Measurements from ENCODE around the gene NR4A3.
"Not testable (repeated sequence)": the region's sequence is repeated elsewhere in the genome, so short reads cannot be mapped to it uniquely, and the experiment has no call there.

Gene NR4A3

GRCh38 chr9:99835142-99835541 lies 13.5 kb downstream of the NR4A3 start:
- DNase-seq = no peak

- no peak for DNase-seq
Observed at GRCh38 chr9:99835581-99835980, 13.9 kb downstream of the NR4A3 start.

DNA sequence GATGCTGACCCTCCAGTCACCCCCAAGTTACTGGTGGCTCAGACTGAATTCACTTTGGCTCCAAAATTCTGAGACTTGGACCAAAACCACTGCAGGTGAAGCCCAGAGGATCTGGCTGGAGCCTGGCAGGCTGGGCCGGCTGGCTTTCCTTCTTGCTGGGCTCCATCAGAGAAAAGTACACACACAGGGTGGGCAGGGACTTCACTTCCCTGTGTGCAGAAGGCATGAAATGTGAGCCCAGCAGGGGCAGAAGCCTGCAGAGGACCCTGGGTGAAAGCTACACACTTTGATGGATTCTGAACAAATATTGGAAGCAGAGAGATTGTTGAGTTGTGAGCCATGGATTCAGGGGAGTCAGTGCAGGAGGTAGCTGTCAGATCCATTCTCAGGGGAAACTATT lies 18.4 kb downstream of the NR4A3 start:
- no peak for DNase-seq

DNA sequence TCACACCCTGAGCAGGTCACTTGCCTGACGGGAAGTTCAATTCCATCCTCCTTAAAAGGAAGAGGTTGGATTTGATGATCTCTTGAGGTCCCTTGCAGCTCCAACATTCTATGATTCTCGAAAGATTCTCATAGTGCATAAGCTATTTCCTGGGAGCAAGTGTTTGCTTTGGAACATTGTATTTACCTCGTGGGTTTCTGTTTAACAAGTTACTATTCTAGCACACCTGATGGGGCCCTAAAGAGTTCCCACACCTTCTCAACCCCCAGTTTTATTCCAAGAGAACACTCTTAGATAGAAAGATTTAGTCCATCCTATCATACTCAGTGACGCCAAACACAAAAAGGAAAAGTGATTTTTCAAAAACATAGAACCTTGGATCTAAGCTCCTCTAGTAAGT lies 23.4 kb downstream of the NR4A3 start:
- DNase-seq = no peak

- no peak for DNase-seq
Observed at GRCh38 chr9:99848447-99848846, 26.8 kb downstream of the NR4A3 start.

DNA sequence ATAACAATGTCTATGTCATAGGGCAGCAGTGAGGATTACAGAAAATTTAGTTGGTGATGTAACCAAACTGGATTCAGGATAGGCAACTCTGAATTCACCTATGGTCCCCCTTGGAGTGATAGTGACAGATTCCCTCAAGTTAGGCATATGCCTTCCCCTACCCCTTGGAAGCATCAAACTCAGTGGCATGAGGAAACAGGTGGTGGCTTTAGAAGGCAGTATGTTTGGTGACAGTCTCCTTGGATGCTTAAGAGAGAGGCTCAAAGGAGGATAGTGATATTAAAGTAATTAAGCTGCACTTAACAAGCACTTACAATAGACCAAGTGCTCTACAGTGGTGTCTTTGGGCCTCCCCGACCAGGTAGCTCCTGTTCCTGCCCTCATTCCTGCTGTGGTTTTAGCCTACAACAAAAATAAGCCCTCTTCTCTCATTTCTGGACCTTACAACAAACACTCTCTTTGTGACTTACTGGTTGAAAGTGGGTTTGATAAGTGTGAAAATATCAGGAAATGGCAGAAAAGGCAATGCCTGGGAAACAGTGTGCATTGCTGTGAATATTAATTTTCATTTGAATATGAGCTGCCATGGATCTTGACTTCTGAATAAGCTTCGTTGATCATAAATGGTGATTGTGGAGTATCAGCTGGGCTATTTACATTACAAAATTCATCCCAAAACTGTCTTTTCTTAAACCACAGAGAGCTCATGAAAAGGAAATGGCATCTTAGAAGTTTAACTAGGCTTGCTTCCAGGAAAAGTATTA lies 29.2 kb downstream of the NR4A3 start:
- no peak for DNase-seq

- DNase-seq = no peak
Observed at GRCh38 chr9:99851500-99851822, 29.8 kb downstream of the NR4A3 start.

DNA sequence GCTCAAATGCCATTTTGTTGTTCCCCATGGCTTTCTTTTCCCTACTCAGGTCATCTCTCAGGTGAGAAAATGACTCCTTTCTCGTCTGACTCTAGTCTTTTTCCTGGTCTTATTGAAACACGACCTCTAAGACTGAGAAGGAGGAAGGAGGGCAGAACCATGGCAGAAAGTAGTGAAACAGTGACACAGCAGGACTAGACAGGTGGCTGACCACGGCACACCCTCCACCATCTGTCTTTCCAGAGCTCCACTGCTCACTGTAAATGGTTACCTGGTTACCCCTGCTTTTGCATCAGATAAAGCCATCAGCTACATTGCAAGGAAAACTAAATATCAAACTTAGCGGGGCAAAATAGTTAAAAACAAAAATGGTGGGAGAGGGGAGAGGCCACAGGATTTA lies 30.9 kb downstream of the NR4A3 start:
- DNase-seq = no peak

DNA sequence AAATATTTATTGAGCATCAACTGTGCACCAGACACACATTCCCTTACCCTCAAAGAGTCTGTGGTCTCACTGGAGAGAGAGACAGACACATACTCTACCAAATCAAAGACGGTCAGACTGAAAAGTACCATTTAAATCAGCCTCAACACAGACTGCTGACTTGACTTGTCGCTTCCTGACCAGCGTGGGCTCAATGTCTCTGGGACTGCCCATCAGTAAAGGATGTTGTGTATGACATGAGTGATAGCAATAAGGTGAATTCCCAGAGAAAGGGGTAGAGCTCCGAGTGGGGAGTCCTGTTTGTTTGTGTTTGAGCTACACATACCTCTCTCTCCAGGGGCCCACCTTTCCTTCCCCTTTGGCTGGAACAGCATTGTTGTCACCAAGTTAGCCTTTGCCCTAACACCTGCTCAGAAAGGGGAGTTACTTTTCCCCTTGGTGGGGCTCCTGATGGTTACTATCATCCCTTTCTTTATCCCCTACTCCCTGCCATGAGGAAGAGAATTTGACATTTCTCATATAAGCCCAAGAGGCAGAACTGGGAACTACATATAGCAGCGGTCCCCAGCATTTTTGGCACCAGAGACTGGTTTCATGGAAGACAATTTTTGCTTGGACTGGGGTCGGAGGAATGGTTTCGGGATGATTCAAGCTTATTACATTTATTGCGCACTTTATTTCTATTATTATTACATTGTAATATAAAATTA lies 33.9 kb downstream of the NR4A3 start:
- DNase-seq = no peak

DNA sequence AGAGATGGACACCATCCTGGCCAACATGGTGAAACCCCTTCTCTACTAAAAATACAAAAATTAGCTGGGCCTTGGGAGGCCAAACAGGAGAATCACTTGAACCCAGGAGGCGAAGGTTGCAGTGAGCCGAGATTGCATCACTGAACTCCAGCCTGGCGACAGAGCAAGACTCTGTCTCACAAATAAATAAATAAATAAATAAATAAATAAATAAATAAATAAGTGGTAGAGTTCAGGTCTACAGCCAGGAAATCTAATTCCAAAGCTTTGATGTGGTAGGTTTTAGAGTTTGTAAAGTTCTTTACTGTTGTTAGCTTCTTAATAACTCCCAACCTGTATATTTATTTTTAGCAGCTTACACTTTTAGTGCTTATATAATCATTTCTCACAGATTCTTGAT lies 35.9 kb downstream of the NR4A3 start:
- not testable (repeated sequence) for DNase-seq

DNA sequence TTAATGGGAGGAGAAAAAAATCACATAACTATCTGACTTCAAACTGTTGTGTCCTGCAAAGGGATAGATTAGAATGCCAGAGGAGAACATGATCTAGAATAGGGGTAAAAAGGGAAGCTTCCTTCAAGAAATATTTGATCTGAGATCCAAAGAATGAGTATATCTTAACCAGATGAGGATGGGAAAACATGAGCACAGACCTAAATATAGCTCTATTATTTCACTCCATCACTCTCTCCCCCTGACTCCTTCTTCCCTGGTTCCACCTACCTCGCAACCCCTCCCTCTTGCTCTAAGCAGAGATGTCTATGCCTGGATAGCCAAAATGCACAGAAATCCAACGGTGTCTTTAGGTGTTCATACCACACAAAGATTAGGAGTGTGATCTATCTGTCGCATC lies 36.4 kb downstream of the NR4A3 start:
- no peak for DNase-seq

DNA sequence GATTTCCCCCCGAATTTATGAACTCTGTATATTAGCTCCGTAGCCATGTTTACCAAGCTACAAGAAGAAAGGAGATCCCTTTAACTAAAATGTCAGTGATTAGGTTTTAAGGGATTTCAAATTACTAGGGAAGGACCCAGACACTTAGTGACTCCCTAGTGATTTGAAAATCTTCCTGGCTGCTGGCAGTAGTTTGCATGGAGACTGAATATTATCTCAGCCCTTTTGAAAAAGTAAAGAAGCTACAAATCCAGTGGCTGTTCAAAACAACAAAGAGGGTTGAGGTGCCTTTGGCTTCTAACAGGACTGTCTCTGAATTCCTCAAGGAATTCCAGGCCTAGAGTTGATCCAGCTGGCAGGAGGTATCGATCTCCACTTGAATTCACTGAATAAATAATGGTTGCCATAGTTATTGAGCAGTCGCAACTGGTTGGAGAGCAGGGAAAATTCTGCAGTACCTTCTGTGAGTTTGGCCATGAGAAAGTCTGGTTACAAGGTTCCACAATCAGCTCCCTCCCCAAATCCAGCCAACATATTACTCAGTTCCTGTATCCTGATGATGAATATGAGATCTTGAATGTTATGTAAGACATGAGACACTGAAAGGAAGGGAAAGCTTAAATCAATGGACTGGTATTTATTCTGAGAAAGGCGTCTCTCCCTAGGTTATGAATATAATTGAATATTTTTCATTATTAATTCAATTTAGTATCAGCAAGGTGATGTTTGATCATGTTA lies 37.7 kb downstream of the NR4A3 start:
- no peak for DNase-seq

DNA sequence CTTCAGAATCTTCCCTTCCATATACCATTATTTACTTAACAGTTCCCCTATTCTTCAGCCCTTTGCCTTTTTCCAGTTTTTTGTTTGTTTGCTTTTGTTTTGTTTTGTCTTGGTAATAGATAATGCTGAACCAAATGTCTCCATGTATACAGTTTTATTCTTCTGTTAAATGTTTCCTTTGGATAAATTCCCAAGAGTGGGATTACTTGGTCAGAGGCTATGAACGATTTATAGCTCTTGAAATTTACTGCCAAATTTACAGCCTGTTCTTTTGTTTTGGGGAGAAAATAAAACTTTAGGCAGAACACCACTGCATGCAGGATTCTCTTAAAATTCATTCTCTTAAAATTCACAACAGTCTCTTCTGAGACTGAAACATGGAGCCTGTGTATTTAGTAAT lies 38.6 kb downstream of the NR4A3 start:
- no peak for DNase-seq

DNA sequence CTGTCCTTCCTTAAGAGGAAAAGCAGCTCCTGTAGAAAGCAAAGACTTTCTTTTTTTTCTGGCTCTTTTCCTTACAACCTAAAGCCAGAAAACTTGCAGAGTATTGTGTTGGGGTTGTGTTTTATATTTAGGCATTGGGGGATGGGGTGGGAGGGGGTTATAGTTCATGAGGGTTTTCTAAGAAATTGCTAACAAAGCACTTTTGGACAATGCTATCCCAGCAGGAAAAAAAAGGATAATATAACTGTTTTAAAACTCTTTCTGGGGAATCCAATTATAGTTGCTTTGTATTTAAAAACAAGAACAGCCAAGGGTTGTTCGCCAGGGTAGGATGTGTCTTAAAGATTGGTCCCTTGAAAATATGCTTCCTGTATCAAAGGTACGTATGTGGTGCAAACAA lies 42.3 kb downstream of the NR4A3 start:
- DNase-seq = no peak

- DNase-seq = no peak
Observed at GRCh38 chr9:99866398-99866797, 44.7 kb downstream of the NR4A3 start.

DNA sequence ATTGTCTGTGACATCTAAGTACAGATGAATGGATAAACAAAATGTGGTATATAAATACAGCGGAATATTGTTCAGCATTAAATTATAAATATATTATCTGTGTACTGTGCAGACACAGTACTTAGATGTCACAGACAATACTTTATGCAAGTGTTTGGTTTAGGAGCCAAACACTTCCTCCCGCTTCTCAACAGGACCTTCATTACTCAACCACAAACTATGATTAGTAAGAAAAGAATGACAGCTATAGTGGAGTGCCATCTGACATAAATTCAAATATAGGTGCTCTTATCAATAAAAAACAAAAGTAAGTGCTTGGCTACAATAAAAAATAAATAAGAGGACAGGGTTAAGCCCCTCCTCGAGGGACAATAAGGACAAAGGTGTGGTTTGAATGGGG lies 45.9 kb downstream of the NR4A3 start:
- no peak for DNase-seq

- DNase-seq = no peak
Observed at GRCh38 chr9:99867968-99868367, 46.3 kb downstream of the NR4A3 start.

- DNase-seq = no peak
Observed at GRCh38 chr9:99868845-99869244, 47.2 kb downstream of the NR4A3 start.

GRCh38 chr9:99870126-99870525 lies 48.4 kb downstream of the NR4A3 start:
- no peak for DNase-seq

DNA sequence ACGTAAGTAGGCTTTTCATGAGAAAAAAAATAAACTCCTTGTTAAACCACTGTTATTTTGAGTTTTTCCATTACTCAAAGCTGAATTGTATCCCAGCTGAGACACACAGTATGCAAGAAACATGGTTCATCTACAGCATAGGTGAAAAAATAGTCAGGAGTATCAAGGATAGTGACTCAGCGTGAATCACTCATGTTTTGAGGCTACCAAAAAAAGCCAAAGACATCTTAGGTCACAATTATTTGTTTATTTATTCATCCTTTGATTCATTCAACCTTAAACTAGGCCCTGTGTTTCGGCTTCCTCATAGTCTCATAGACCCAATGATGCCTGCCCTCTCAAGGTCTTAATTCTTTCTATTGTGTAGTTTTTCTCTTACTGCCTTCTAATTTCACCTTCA lies 51.8 kb downstream of the NR4A3 start:
- DNase-seq = no peak

GRCh38 chr9:99873943-99874584 lies 52.4 kb downstream of the NR4A3 start:
- DNase-seq = no peak

GRCh38 chr9:99876190-99876589 lies 54.5 kb downstream of the NR4A3 start:
- no peak for DNase-seq

GRCh38 chr9:99878651-99879050 lies 57.0 kb downstream of the NR4A3 start:
- no peak for DNase-seq

GRCh38 chr9:99881769-99882168 lies 60.1 kb downstream of the NR4A3 start:
- DNase-seq = no peak

All from activated CD4-positive, alpha-beta T cell treated with anti-CD3 and anti-CD28 coated beads, Interleukin-2, amount 50 U/mL, for 4 hours (primary cell).